ENCODE results near the gene LIME1. TPM values are rescaled to one million over a fixed set of nuclear protein-coding genes. Genes with fewer than 3 reads are reported as not detected.

LIME1 gene
- total and polyA plus RNA-seq, 9 of the 15 experiments (the other 6 are each of a cell fraction or from before 2014, with no cell fraction given) = 0.11 to 17.1 (median 2.8) TPM; not detected in 2

DNA sequence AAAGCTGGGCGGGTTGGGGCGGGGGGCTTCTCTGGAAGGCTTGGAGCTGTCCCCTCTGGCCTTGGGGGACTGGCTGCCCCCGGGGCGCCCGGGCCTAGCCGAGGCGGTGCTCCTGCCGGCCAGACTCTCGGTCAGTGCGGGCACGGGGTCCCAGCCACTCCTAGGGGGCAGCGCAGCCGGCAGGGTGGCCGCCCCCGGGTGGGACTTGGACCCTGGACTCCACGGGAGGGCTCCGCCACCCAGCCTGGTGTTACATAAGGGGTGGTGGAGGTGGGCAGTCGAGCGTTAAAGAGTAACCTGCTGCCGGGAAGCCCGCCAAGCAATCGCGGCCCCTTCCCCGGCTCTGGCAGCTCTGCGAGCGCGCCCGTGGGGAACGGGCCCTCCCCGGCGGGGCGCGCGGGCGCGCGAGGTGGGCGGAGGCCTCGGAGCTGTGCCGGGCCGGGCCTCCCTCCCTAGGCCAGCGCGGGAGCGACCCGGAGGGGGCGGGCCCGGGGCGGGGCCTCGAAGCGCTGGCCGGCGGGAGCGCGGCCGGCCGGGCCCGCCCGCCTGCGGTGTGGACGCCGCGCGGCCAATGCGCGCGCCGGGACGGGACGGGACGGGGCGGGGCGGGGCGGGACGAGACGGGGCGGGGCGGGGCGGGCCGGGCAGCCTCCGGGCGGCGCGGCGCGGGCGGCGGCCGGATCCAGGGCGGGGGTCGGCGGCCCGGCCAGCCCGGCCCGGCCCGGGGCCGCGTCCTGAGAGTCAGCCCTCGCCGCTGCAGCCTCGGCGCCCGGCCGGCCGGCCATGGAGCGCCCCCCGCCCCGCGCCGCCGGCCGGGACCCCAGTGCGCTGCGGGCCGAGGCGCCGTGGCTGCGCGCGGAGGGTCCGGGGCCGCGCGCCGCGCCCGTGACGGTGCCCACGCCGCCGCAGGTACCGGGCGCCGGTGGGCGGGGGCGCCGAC lies 2.9 kb downstream of the LIME1 start, which contains the start of gene SLC2A4RG (continued):
- TF ChIP-seq SRF (CRISPR knock-in tag; IDR thresholded peaks at IDR 0.05) = no peak
- no peak for TF ChIP-seq EWSR1 (IDR thresholded peaks at IDR 0.05; ENCODE audit: borderline replicate concordance, low read depth, partially characterized antibody)
- TF ChIP-seq MTA2 (IDR thresholded peaks at IDR 0.05; ENCODE audit: low read depth) = no peak
- TF ChIP-seq KDM5B (IDR thresholded peaks at IDR 0.05; ENCODE audit: insufficient replicate concordance, low read depth, low read length) = no peak
- no peak for TF ChIP-seq PHTF2 (CRISPR knock-in tag; IDR thresholded peaks at IDR 0.05)
- no peak for TF ChIP-seq POU5F1 (IDR thresholded peaks at IDR 0.05; ENCODE audit: borderline replicate concordance, low read depth, low read length, partially characterized antibody)
- peak; percentile 45; the same call in 1 of the 2 replicates for TF ChIP-seq RBFOX2 (IDR thresholded peaks at IDR 0.05; ENCODE audit: low read depth, low read length)
- TF ChIP-seq, protein P1, sequence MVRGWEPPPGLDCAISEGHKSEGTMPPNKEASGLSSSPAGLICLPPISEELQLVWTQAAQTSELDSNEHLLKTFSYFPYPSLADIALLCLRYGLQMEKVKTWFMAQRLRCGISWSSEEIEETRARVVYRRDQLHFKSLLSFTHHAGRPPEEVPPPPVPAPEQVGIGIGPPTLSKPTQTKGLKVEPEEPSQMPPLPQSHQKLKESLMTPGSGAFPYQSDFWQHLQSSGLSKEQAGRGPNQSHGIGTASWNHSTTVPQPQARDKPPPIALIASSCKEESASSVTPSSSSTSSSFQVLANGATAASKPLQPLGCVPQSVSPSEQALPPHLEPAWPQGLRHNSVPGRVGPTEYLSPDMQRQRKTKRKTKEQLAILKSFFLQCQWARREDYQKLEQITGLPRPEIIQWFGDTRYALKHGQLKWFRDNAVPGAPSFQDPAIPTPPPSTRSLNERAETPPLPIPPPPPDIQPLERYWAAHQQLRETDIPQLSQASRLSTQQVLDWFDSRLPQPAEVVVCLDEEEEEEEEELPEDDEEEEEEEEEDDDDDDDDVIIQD (CRISPR knock-in tag; IDR thresholded peaks at IDR 0.05) = no peak
- no peak for TF ChIP-seq RFX1 (IDR thresholded peaks at IDR 0.05)
- no peak for TF ChIP-seq ZNF592 (IDR thresholded peaks at IDR 0.05)
- TF ChIP-seq ATF7 (IDR thresholded peaks at IDR 0.05) = no peak
- no peak for TF ChIP-seq ZNF57 (CRISPR knock-in tag; IDR thresholded peaks at IDR 0.05)
- TF ChIP-seq ERF (CRISPR knock-in tag; IDR thresholded peaks at IDR 0.05) = peak; percentile 45; the same call in 1 of the 2 replicates
- TF ChIP-seq, protein P2, sequence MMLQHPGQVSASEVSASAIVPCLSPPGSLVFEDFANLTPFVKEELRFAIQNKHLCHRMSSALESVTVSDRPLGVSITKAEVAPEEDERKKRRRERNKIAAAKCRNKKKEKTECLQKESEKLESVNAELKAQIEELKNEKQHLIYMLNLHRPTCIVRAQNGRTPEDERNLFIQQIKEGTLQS (IDR thresholded peaks at IDR 0.05) = no peak
- TF ChIP-seq, protein P2 (CRISPR knock-in tag; conservative IDR thresholded peaks at IDR 0.05) = no peak
- TF ChIP-seq ETV6 (IDR thresholded peaks at IDR 0.05; ENCODE audit: borderline replicate concordance in 1 of 2, low read depth in 2 of 2, low read length in 1 of 2) = no peak
- TF ChIP-seq ETV6 (CRISPR knock-in tag; IDR thresholded peaks at IDR 0.05; ENCODE audit: borderline replicate concordance) = no peak
- no peak for TF ChIP-seq SMAD3 (CRISPR knock-in tag; conservative IDR thresholded peaks at IDR 0.05)
- TF ChIP-seq ZNF23 (CRISPR knock-in tag; IDR thresholded peaks at IDR 0.05) = no peak
- TF ChIP-seq CHD2 (IDR thresholded peaks at IDR 0.05; ENCODE audit: low read depth, low read length) = no peak
- no peak for TF ChIP-seq ZNF695 (CRISPR knock-in tag; IDR thresholded peaks at IDR 0.05)
- no peak for TF ChIP-seq MCM5 (IDR thresholded peaks at IDR 0.05; ENCODE audit: low read depth)
